ENCODE results near the gene DDA1. TPM values are rescaled to one million over a fixed set of nuclear protein-coding genes. Genes with fewer than 3 reads are reported as not detected.

Gene DDA1
- total and polyA plus RNA-seq, 9 of the 15 experiments (the other 6 are each of a cell fraction or from before 2014, with no cell fraction given) = 1.4 to 83.8 (median 33.8) TPM

GRCh38 chr19:17292301-17293074 lies 16.9 kb upstream of the DDA1 start (continued):
- TF ChIP-seq REST (IDR thresholded peaks at IDR 0.05; ENCODE audit: borderline replicate concordance) (peak; percentile 69; the same call in 1 of the 2 replicates), REST (CRISPR knock-in tag; IDR thresholded peaks at IDR 0.05; ENCODE audit: low read depth) (no peak), CHD2 (IDR thresholded peaks at IDR 0.05; ENCODE audit: low read depth, low read length) (no peak), BRF1 (IDR thresholded peaks at IDR 0.05; ENCODE audit: borderline replicate concordance, extremely low read depth, insufficient read length) (no peak), ZNF165 (CRISPR knock-in tag; IDR thresholded peaks at IDR 0.05; ENCODE audit: borderline replicate concordance) (no peak), NFRKB (IDR thresholded peaks at IDR 0.05; ENCODE audit: low read depth) (0 out of 2 replicates have a peak, but pooled peaks have one; percentile 37), USF1 (CRISPR knock-in tag; IDR thresholded peaks at IDR 0.05) (peak; percentile 41; the same call in 1 of the 2 replicates), KLF1 (tag; IDR thresholded peaks at IDR 0.05) (no peak), CHAMP1 (IDR thresholded peaks at IDR 0.05) (no peak), MAX (CRISPR knock-in tag; IDR thresholded peaks at IDR 0.05) (peak; percentile 86), ATF6 (CRISPR knock-in tag; IDR thresholded peaks at IDR 0.05) (peak; percentile 81; the same call in 1 of the 2 replicates)

All from K562 (cell line).